Activated CD8-positive, alpha-beta memory T cell treated with anti-CD3 and anti-CD28 coated beads for 48 hours (primary cell): ENCODE measurements around the gene PHETA1.
"Not testable (repeated sequence)": the region's sequence is repeated elsewhere in the genome, so short reads cannot be mapped to it uniquely, and the experiment has no call there.

Experiments
- DNase-seq, 3 experiments: peaks; one replicate each; pipeline ENCODE4 v3.0.0-alpha.2; 2020; ENCODE audit warnings: low read depth in 2 of 3, low spot score in 2 of 3

PHETA1 gene

GRCh38 chr12:111373231-111373630 is 4.3 kb upstream of the PHETA1 start:
- DNase-seq, result not testable (repeated sequence)

- no peak for DNase-seq
These were observed 763 bp upstream of the PHETA1 start for GRCh38 chr12:111369496-111370220.

GRCh38 chr12:111368291-111368787 is 556 bp downstream of the PHETA1 start:
- DNase-seq, result no peak

GRCh38 chr12:111367661-111368221 is 1.2 kb downstream of the PHETA1 start:
- no peak for DNase-seq

GRCh38 chr12:111366583-111366982 is 2.3 kb downstream of the PHETA1 start:
- DNase-seq, result no peak

GRCh38 chr12:111366075-111366474 is 2.8 kb downstream of the PHETA1 start:
- no peak for DNase-seq

- DNase-seq, result no peak
These were observed 5.3 kb downstream of the PHETA1 start for GRCh38 chr12:111363578-111363977.

GRCh38 chr12:111362687-111363475 is 6.0 kb downstream of the PHETA1 start:
- DNase-seq, result no peak

GRCh38 chr12:111361717-111362576 is 6.9 kb downstream of the PHETA1 start:
- DNase-seq, result no peak

GRCh38 chr12:111361073-111361716 is 7.7 kb downstream of the PHETA1 start:
- DNase-seq, result no peak

GRCh38 chr12:111360325-111360930 is 8.5 kb downstream of the PHETA1 start:
- no peak for DNase-seq

- no peak for DNase-seq
These were observed 9.0 kb downstream of the PHETA1 start for GRCh38 chr12:111359914-111360276.

- peak in 2 of 3 experiments; percentile 16 to 38 for DNase-seq
These were observed 9.5 kb downstream of the PHETA1 start for GRCh38 chr12:111359231-111359913.

GRCh38 chr12:111355201-111355925 is 13.5 kb downstream of the PHETA1 start:
- DNase-seq, result no peak

- DNase-seq, result no peak
These were observed 14.4 kb downstream of the PHETA1 start for GRCh38 chr12:111354511-111354910.

GRCh38 chr12:111353603-111354295 is 15.1 kb downstream of the PHETA1 start:
- no peak for DNase-seq

GRCh38 chr12:111353026-111353425 is 15.9 kb downstream of the PHETA1 start:
- DNase-seq, result no peak

GRCh38 chr12:111352296-111352993 is 16.4 kb downstream of the PHETA1 start:
- DNase-seq, result no peak
